Adipose tissue (tissue), 3 donors: Measurements from ENCODE around the gene SLC44A2. TPM values are rescaled to one million over a fixed set of nuclear protein-coding genes. Genes with fewer than 3 reads are reported as not detected.

Experiments used
- H3K27ac ChIP-seq: one replicate; pipeline ENCODE4 v1.5.1; 2013; ENCODE audit warnings: low read depth, low read length
- WGBS, 3 donors: extraction: QIAGEN DNeasy Blood & Tissue Kit; methylation state at CpG; one replicate each; pipeline ENCODE4 v1.1.7; 2013; 5-methylcytosine and 5-hydroxymethylcytosine counted together
- polyA plus RNA-seq, 3 donors: library from polyadenylated mRNA; stranded (reverse); fragments of 200-250 nt; gene quantifications; one replicate each; pipeline ENCODE4 v1.2.3, GENCODE V29; 2013
- donor health status: healthy with polysubstance abuse.
- donor health status: Bipolar disorder and iron deficiency.
- donor health status: healthy.

Gene SLC44A2
- polyA plus RNA-seq, 3 donors = 32.4 to 68.7 (median 62.9) TPM

GRCh38 chr19:10690341-10690781 lies 65.0 kb downstream of the SLC44A2 start:
- WGBS, 3 donors = 38 to 58% (median 54%) methylated on average over 7 of the region's 7 CpGs
- no peak overlapping the region for H3K27ac ChIP-seq

GRCh38 chr19:10691178-10691881 lies 66.0 kb downstream of the SLC44A2 start:
- no peak overlapping the region for H3K27ac ChIP-seq
- WGBS, 3 donors = 82 to 85% (median 84%) methylated on average over 23 of the region's 23 CpGs

GRCh38 chr19:10691883-10692282 lies 66.5 kb downstream of the SLC44A2 start:
- no peak overlapping the region for H3K27ac ChIP-seq
- 83 to 92% (median 89%) methylated on average over 5 of the region's 5 CpGs for WGBS, 3 donors

- H3K27ac ChIP-seq = no peak overlapping the region
- 86 to 91% (median 91%) methylated on average over 5 of the region's 5 CpGs for WGBS, 3 donors
Measured at GRCh38 chr19:10692673-10693264, 67.4 kb downstream of the SLC44A2 start.

Other genes with a start within 250 kb of the SLC44A2 start
- 100 to 1,000 TPM in 2 of 3 donors, 10 to 100 TPM in 1; 59.0 to 141 (median 106) TPM for gene TYK2, start 245.0 kb upstream of the SLC44A2 start, polyA plus RNA-seq
- 100 to 1,000 TPM in 2 of 3 donors, 10 to 100 TPM in 1; 99.7 to 305 (median 272) TPM for gene CDC37, start 222.0 kb upstream of the SLC44A2 start, polyA plus RNA-seq
- 10 to 100 TPM in 2 of 3 donors, 1 to 10 TPM in 1; 6.4 to 11.9 (median 10.6) TPM for gene PDE4A, start 205.0 kb upstream of the SLC44A2 start, polyA plus RNA-seq
- gene KEAP1, start 122.2 kb upstream of the SLC44A2 start, polyA plus RNA-seq = 10 to 100 TPM; 26.6 to 50.8 (median 50.0) TPM
- gene S1PR5, start 108.1 kb upstream of the SLC44A2 start, polyA plus RNA-seq = under 1 TPM in 2 of 3 donors, not detected in 1; 0.12 to 0.20 TPM
- gene ATG4D, start 81.6 kb upstream of the SLC44A2 start, polyA plus RNA-seq = 10 to 100 TPM; 12.0 to 23.0 (median 21.5) TPM
- gene KRI1, start 59.5 kb upstream of the SLC44A2 start, polyA plus RNA-seq = 10 to 100 TPM; 14.8 to 17.5 (median 15.2) TPM
- gene CDKN2D, start 56.6 kb upstream of the SLC44A2 start, polyA plus RNA-seq = 10 to 100 TPM in 2 of 3 donors, 1 to 10 TPM in 1; 6.3 to 24.3 (median 22.2) TPM
- gene AP1M2, start 38.2 kb upstream of the SLC44A2 start, polyA plus RNA-seq = 10 to 100 TPM in 1 of 3 donors, 1 to 10 TPM in 1, not detected in 1; 5.4 to 37.3 TPM
- 100 to 1,000 TPM in 1 of 3 donors, 10 to 100 TPM in 2; 51.6 to 116 (median 79.9) TPM for gene ILF3, start 28.8 kb downstream of the SLC44A2 start, polyA plus RNA-seq
- gene QTRT1, start 75.9 kb downstream of the SLC44A2 start, polyA plus RNA-seq = 10 to 100 TPM; 50.7 to 96.5 (median 59.4) TPM
- gene DNM2, start 92.5 kb downstream of the SLC44A2 start, polyA plus RNA-seq = 10 to 100 TPM; 56.5 to 81.6 (median 64.2) TPM
- 10 to 100 TPM; 27.9 to 40.1 (median 36.5) TPM for gene TMED1, start 210.7 kb downstream of the SLC44A2 start, polyA plus RNA-seq
- 1 to 10 TPM; 1.4 to 6.6 (median 6.4) TPM for gene C19orf38, start 222.9 kb downstream of the SLC44A2 start, polyA plus RNA-seq
- gene CARM1, start 246.0 kb downstream of the SLC44A2 start, polyA plus RNA-seq = 10 to 100 TPM; 17.3 to 28.9 (median 22.4) TPM